CD4-positive, alpha-beta memory T cell (primary cell): ENCODE results near the gene KCNV2. TPM values are rescaled to one million over a fixed set of nuclear protein-coding genes. Genes with fewer than 3 reads are reported as not detected.

Experiments used
- CTCF ChIA-PET: fragments of 350-600 bp; sonication (Branson Sonifier 250); formaldehyde crosslinking; loops from one replicate; lab custom pipeline; 2021; ENCODE audit warnings: inconsistent platforms; ENCODE audit not compliant: partially characterized antibody; lab: Charles Lee
- POLR2A ChIA-PET: fragments of 350-600 bp; sonication (Branson Sonifier 250); formaldehyde crosslinking; loops from one replicate; lab custom pipeline; 2021; ENCODE audit not compliant: partially characterized antibody; lab: Charles Lee
- DNase-seq, 5 donors: peaks; one replicate each; pipeline versions ENCODE4 v3.0.0 to v3.0.0-alpha.2; 2020 to 2022; ENCODE audit warnings: mixed read lengths in 1 of 5
- H3K27ac ChIP-seq: one replicate; pipeline ENCODE4 v1.7.0; 2013; ENCODE audit warnings: low read depth, low read length
- H3K27me3 ChIP-seq: 2 replicates; pipeline ENCODE4 v1.7.0; 2013; ENCODE audit warnings: mild to moderate bottlenecking, low read length, moderate library complexity; ENCODE audit not compliant: insufficient read depth
- H3K36me3 ChIP-seq: 2 replicates; pipeline ENCODE4 v1.7.0; 2013; ENCODE audit warnings: mild to moderate bottlenecking, low read length, moderate library complexity; ENCODE audit not compliant: insufficient read depth
- H3K4me1 ChIP-seq: 2 replicates; pipeline ENCODE4 v1.7.0; 2013; ENCODE audit warnings: mild to moderate bottlenecking, low read length, moderate library complexity; ENCODE audit not compliant: insufficient read depth
- H3K4me3 ChIP-seq, 2 donors: one replicate each; pipeline ENCODE4 v1.7.0; 2013; ENCODE audit warnings: low read length in 2 of 2, mild to moderate bottlenecking in 1 of 2
- H3K9me3 ChIP-seq, 2 donors: one replicate each; pipeline ENCODE4 v1.7.0; 2013; ENCODE audit warnings: low read length in 2 of 2, control low read depth in 1 of 2; ENCODE audit not compliant: control insufficient read depth in 1 of 2
- H3K27ac Mint-ChIP-seq, 7 donors: one replicate each; pipeline ENCODE4 v1.8.0; 2020 to 2021; ENCODE audit warnings: mixed read lengths in 7 of 7, mild to moderate bottlenecking in 6 of 7, inconsistent platforms in 3 of 7, moderate library complexity in 3 of 7
- H3K27me3 Mint-ChIP-seq, 2 donors: one replicate each; pipeline ENCODE4 v1.8.0; 2020 to 2021; ENCODE audit warnings: mixed read lengths in 2 of 2
- H3K36me3 Mint-ChIP-seq, 2 donors: one replicate each; pipeline ENCODE4 v1.8.0; 2020 to 2021; ENCODE audit warnings: mixed read lengths in 2 of 2, inconsistent platforms in 1 of 2, mild to moderate bottlenecking in 1 of 2
- H3K4me1 Mint-ChIP-seq, 4 donors: one replicate each; pipeline ENCODE4 v1.8.0; 2020 to 2021; ENCODE audit warnings: mixed read lengths in 4 of 4, mild to moderate bottlenecking in 1 of 4
- H3K4me3 Mint-ChIP-seq, 8 donors: one replicate each; pipeline ENCODE4 v1.8.0; 2020 to 2021; ENCODE audit warnings: mixed read lengths in 8 of 8, mild to moderate bottlenecking in 7 of 8, moderate library complexity in 6 of 8, inconsistent platforms in 3 of 8
- H3K9me3 Mint-ChIP-seq, 8 donors: one replicate each; pipeline ENCODE4 v1.8.0; 2020 to 2021; ENCODE audit warnings: mixed read lengths in 8 of 8, mild to moderate bottlenecking in 5 of 8, inconsistent platforms in 3 of 8, moderate library complexity in 1 of 8
- intact Hi-C: fragments of 100-400 bp; cut with micrococcal nuclease; formaldehyde crosslinking; loops from one replicate; pipeline ENCODE4 v1.15.1; 2023
- polyA plus RNA-seq, 2 donors: library from polyadenylated mRNA; unstranded; fragments of 300-500 nt; fragmentation: Illumina TruSeq; gene quantifications; one replicate each; pipeline ENCODE4 v1.2.3, GENCODE V29; 2021
- total RNA-seq, 2 experiments: library from RNA; stranded (reverse); gene quantifications; one replicate each; pipeline ENCODE4 v1.2.3, GENCODE V29; 2021

Gene KCNV2
- total and polyA plus RNA-seq, 4 experiments from 2014 or later = not detected

DNA sequence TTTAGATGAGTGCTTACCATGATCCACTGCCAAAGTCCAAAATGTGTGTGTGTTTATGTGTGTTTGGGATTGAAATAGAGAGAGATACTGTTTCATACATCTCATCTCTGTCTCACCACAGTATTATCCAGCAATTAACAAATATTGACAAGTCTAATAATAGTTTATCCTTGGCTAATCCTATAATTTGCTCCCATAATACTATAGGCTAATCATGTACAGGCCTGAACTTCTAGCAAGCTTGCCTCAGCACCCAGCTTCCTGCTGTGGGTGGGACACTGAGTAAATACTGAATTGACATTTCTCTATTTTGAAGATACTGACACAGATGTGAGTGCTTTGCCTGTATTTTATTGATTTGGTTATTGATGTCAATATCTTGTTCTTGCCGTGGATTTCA, 35.3 kb upstream of the KCNV2 start:
- Histone ChIP-seq H3K36me3 (no peaks in the 10 kb centered on the region), H3K4me1 (no peaks in the 10 kb centered on the region), H3K4me3 (no peak overlapping the region), H3K9me3 (no peaks in the 10 kb centered on the region), H3K27me3 (no peaks in the 10 kb centered on the region), H3K27ac (no peak overlapping the region)
- Mint-ChIP-seq H3K4me1 (no peaks in the 10 kb centered on the region), H3K9me3 (no peaks in the 10 kb centered on the region), H3K27me3 (peaks cover 0 to 2% of the 10 kb centered on the region in 2 donors), H3K36me3 (no peaks in the 10 kb centered on the region), H3K27ac (no peak overlapping the region), H3K4me3 (no peak overlapping the region)
- DNase-seq = no peak
- ChIA-PET CTCF (no interaction called here), POLR2A (no interaction called here)
- intact Hi-C loops = no loop called here

DNA sequence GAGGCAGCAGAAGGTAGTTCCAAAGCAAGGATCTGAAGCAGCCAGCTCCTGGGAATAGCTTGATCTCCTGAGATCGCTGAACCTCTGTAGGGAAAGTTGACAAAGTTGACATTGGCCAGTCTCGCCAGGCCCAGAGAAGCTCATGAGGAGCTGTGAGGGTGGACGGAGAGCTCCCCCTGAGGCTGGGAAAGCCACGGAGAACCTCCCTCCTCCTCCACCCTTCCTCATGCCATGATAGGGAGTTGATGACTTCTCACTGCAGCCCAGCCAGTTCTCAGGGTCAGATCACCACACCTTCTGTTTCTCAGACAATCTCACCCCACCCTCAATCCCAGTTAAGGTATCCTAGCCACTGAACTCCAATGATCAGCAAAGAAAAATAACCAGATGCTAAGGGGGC, 30.4 kb upstream of the KCNV2 start:
- intact Hi-C loops = no loop called here
- Mint-ChIP-seq H3K4me3 (no peak overlapping the region), H3K27me3 (no peaks in the 10 kb centered on the region), H3K9me3 (no peaks in the 10 kb centered on the region), H3K27ac (no peak overlapping the region), H3K36me3 (no peaks in the 10 kb centered on the region), H3K4me1 (no peaks in the 10 kb centered on the region)
- no peak for DNase-seq
- CTCF ChIA-PET = no interaction called here
- no peak overlapping the region for H3K27ac ChIP-seq
- no peaks in the 10 kb centered on the region for H3K4me1 ChIP-seq
- H3K9me3 ChIP-seq = no peaks in the 10 kb centered on the region
- no peaks in the 10 kb centered on the region for H3K36me3 ChIP-seq
- no peak overlapping the region for H3K4me3 ChIP-seq
- POLR2A ChIA-PET = no interaction called here
- H3K27me3 ChIP-seq = no peaks in the 10 kb centered on the region

DNA sequence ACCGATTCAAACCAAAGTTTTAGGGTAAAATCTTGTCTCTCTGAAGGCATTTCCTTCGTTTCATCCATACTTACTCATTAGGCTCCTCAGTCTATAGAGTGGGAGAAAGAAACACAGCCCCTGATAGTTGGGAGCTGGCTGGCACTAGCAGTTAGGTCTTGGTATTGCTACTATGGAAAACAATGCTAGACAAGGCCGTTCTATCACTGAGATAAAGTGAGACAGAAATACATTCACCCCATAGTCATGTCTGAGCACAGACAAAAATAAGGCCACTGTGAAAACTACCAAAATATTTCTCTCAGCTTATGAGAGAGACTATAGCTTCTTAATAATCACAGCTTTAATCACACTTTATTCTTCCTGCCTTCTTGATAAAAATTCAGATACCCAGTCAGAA, 28.7 kb upstream of the KCNV2 start:
- intact Hi-C loops = no loop called here
- H3K27ac ChIP-seq = no peak overlapping the region
- Mint-ChIP-seq H3K9me3 (no peaks in the 10 kb centered on the region), H3K36me3 (no peaks in the 10 kb centered on the region), H3K27ac (no peak overlapping the region), H3K27me3 (no peaks in the 10 kb centered on the region), H3K4me1 (no peaks in the 10 kb centered on the region), H3K4me3 (no peak overlapping the region)
- no peak for DNase-seq
- CTCF ChIA-PET = interaction anchor here (0.6 kb wide), 1 partner anchor 28 kb away, joined by 3 read pairs; no protein-coding TSS in a partner anchor
- POLR2A ChIA-PET = no interaction called here
- no peaks in the 10 kb centered on the region for H3K27me3 ChIP-seq
- no peaks in the 10 kb centered on the region for H3K9me3 ChIP-seq
- no peaks in the 10 kb centered on the region for H3K4me1 ChIP-seq
- no peak overlapping the region for H3K4me3 ChIP-seq
- no peaks in the 10 kb centered on the region for H3K36me3 ChIP-seq

DNA sequence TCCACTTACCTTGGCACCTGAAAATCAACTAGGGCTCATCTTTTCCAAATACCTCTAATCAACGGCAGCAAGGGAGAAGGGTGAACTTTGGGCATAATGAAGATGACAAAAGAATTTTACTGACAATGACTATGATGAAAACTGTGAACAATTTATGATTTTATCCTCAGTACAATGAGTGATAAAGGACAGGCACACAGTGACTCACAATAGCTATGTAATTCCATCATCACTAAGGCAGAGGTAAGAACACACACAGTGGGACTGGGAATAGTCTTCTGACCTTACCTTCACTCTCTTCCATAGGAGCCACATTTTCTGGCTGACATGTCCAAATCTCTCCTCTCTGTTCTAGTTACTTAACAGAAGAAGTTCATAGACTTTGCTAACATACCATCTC, 26.1 kb upstream of the KCNV2 start:
- no peaks in the 10 kb centered on the region for H3K27me3 Mint-ChIP-seq
- ChIA-PET CTCF (no interaction called here), POLR2A (interaction anchor here (0.6 kb wide), 1 partner anchor 1290 kb away, joined by 5 read pairs; no protein-coding TSS in a partner anchor)
- Histone ChIP-seq H3K4me1 (no peaks in the 10 kb centered on the region), H3K36me3 (no peaks in the 10 kb centered on the region), H3K9me3 (no peaks in the 10 kb centered on the region), H3K4me3 (no peak overlapping the region), H3K27me3 (no peaks in the 10 kb centered on the region), H3K27ac (no peak overlapping the region)
- intact Hi-C loops = no loop called here
- no peak overlapping the region for H3K27ac Mint-ChIP-seq
- H3K4me3 Mint-ChIP-seq = no peak overlapping the region
- DNase-seq = no peak
- H3K4me1 Mint-ChIP-seq = no peaks in the 10 kb centered on the region
- no peaks in the 10 kb centered on the region for H3K9me3 Mint-ChIP-seq
- no peaks in the 10 kb centered on the region for H3K36me3 Mint-ChIP-seq

DNA sequence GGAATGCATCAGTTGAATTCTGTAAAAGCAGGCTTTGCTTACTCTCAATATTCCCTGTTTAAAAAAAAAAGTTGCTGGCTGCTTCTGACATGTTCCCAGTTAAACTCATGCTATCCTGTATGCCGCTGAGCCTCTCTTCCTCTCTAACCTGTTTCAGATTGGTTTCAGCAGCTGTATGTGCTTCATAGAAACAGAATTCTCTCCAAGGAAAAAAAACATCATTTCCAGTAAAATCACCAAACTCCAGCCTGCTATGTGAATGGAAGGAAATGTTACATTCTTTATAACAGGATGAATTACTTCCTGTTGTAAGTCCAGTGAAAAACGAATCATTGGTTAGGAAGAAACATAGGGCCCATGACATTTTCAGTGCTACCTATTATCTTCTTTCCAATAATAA, 25.7 kb upstream of the KCNV2 start:
- Mint-ChIP-seq H3K36me3 (no peaks in the 10 kb centered on the region), H3K27ac (no peak overlapping the region), H3K4me1 (no peaks in the 10 kb centered on the region), H3K9me3 (no peaks in the 10 kb centered on the region), H3K27me3 (no peaks in the 10 kb centered on the region), H3K4me3 (no peak overlapping the region)
- intact Hi-C loops = no loop called here
- Histone ChIP-seq H3K4me1 (no peaks in the 10 kb centered on the region), H3K36me3 (no peaks in the 10 kb centered on the region), H3K4me3 (no peak overlapping the region), H3K9me3 (no peaks in the 10 kb centered on the region), H3K27me3 (no peaks in the 10 kb centered on the region), H3K27ac (no peak overlapping the region)
- DNase-seq = no peak
- CTCF ChIA-PET = no interaction called here
- POLR2A ChIA-PET = interaction anchor here (0.6 kb wide), 1 partner anchor 1290 kb away, joined by 5 read pairs; no protein-coding TSS in a partner anchor

DNA sequence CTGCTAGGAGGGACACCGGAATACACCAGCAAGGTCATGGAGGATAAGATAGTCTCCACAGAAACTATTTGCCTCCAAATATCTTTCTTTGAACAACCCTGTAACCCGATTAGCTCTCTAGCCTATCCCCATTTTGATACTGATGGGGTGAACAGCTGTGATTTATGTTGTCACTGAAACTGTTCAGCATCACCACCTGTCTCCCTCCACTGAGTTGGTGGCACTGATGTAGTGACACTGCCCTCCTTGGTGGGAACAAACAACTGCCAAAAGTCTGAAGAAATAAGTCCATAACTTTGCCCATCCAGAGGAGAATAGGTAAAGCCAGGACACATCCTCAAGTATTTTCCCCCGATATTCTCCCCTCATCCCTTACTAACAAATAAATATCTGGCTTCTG, 24.3 kb upstream of the KCNV2 start:
- H3K27me3 Mint-ChIP-seq = no peaks in the 10 kb centered on the region
- H3K9me3 Mint-ChIP-seq = no peaks in the 10 kb centered on the region
- no peak overlapping the region for H3K27ac Mint-ChIP-seq
- no peak for DNase-seq
- Histone ChIP-seq H3K9me3 (no peaks in the 10 kb centered on the region), H3K4me1 (no peaks in the 10 kb centered on the region), H3K36me3 (no peaks in the 10 kb centered on the region), H3K27ac (no peak overlapping the region), H3K4me3 (no peak overlapping the region), H3K27me3 (no peaks in the 10 kb centered on the region)
- ChIA-PET CTCF (no interaction called here), POLR2A (no interaction called here)
- no peak overlapping the region for H3K4me3 Mint-ChIP-seq
- H3K4me1 Mint-ChIP-seq = no peaks in the 10 kb centered on the region
- intact Hi-C loops = no loop called here
- H3K36me3 Mint-ChIP-seq = no peaks in the 10 kb centered on the region

DNA sequence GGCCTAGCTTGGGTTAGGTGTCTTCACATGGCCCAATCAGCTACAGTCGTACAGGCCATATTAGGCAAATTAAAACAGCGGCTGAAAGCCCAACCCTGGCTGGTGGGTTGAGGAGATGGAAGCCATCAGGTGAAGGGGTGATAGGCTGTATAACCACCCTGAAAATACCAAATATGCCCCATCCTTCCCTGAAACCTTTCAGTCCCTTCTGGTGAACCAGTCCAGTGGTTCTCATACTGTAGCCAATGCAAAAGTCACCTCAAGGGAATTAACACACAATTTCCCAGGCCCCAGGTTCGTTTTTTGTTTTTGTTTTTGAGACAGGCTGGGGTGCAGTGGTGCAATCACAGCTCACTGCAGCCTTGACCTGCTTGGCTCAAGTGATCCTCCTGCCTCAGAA, 19.8 kb upstream of the KCNV2 start:
- intact Hi-C loops = no loop called here
- no peaks in the 10 kb centered on the region for H3K36me3 ChIP-seq
- no peaks in the 10 kb centered on the region for H3K4me1 ChIP-seq
- ChIA-PET POLR2A (no interaction called here), CTCF (no interaction called here)
- Mint-ChIP-seq H3K4me1 (no peaks in the 10 kb centered on the region), H3K36me3 (no peaks in the 10 kb centered on the region), H3K27ac (no peak overlapping the region), H3K9me3 (no peaks in the 10 kb centered on the region), H3K4me3 (no peak overlapping the region), H3K27me3 (no peaks in the 10 kb centered on the region)
- no peak overlapping the region for H3K4me3 ChIP-seq
- no peak overlapping the region for H3K27ac ChIP-seq
- no peak for DNase-seq
- no peaks in the 10 kb centered on the region for H3K9me3 ChIP-seq
- no peaks in the 10 kb centered on the region for H3K27me3 ChIP-seq

DNA sequence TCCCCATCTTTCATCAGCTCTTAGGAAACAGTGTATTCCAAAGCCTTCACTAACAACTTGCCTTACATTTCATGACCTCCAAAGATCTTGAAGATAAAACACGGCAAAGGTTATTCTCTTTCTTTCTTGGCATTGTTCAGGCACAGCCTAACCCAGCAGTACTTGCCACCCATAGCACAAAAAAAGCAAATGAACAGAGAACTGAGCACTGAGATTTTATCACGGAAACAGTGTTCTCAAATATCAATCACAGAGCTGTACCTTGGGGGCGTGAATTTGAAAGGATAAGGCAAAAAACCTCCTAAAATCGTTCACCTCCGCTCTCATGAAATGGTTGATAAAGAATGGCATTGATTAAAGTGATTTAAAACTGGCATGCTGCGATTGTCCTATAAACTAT, 16.9 kb upstream of the KCNV2 start:
- Mint-ChIP-seq H3K36me3 (no peaks in the 10 kb centered on the region), H3K27ac (no peak overlapping the region), H3K27me3 (no peaks in the 10 kb centered on the region), H3K4me3 (no peak overlapping the region), H3K9me3 (no peaks in the 10 kb centered on the region), H3K4me1 (no peaks in the 10 kb centered on the region)
- no peak overlapping the region for H3K4me3 ChIP-seq
- H3K9me3 ChIP-seq = no peaks in the 10 kb centered on the region
- POLR2A ChIA-PET = no interaction called here
- H3K36me3 ChIP-seq = no peaks in the 10 kb centered on the region
- CTCF ChIA-PET = no interaction called here
- intact Hi-C loops = no loop called here
- H3K4me1 ChIP-seq = no peaks in the 10 kb centered on the region
- no peak for DNase-seq
- no peak overlapping the region for H3K27ac ChIP-seq
- no peaks in the 10 kb centered on the region for H3K27me3 ChIP-seq
